ENCODE results near the gene CAMK4. TPM values are rescaled to one million over a fixed set of nuclear protein-coding genes. Genes with fewer than 3 reads are reported as not detected.

CAMK4 gene
- total RNA-seq, 2 experiments from 2014 or later: 66.6 to 68.0 TPM

GRCh38 chr5:111415053-111415452 lies 190.9 kb downstream of the CAMK4 start:
- peaks cover 7% of the 10 kb centered on the region for H3K4me1 Mint-ChIP-seq
- no peak overlapping the region for H3K4me3 Mint-ChIP-seq
- no peaks in the 10 kb centered on the region for H3K27me3 Mint-ChIP-seq
- H3K9me3 Mint-ChIP-seq: peaks cover 13% of the 10 kb centered on the region
- H3K36me3 Mint-ChIP-seq: peaks cover 44% of the 10 kb centered on the region
- DNase-seq: peak; percentile 64
- H3K27ac Mint-ChIP-seq: peak overlapping the region; percentile 82

DNA sequence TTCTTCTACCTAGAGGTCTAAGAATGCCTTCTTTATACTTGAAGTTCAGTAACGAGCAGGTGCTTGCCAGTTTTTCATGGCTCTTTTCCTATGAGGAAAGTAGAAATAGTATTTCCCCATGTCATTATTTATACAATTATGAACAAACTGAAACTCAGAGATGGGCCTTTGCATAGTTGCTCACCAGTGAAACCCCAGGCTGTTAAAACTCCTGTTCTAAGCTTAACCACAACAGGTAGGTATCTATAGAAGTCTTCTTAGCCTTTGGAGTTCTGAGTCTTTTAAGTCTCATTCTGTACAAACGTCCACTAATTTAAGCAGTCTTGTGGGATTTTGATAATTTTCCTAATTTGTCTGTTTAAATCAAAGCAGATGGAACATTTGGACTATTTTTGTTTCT lies 198.1 kb downstream of the CAMK4 start:
- H3K4me3 Mint-ChIP-seq: no peak overlapping the region
- no peak overlapping the region for H3K27ac Mint-ChIP-seq
- peaks cover 54% of the 10 kb centered on the region for H3K36me3 Mint-ChIP-seq
- no peaks in the 10 kb centered on the region for H3K27me3 Mint-ChIP-seq
- peaks cover 8% of the 10 kb centered on the region for H3K9me3 Mint-ChIP-seq
- no peak for DNase-seq
- H3K4me1 Mint-ChIP-seq: peaks cover 12% of the 10 kb centered on the region

- Mint-ChIP-seq H3K27me3 (no peaks in the 10 kb centered on the region), H3K27ac (no peak overlapping the region), H3K4me1 (peaks cover 12% of the 10 kb centered on the region), H3K36me3 (peaks cover 55% of the 10 kb centered on the region), H3K9me3 (peaks cover 4% of the 10 kb centered on the region), H3K4me3 (no peak overlapping the region)
- no peak for DNase-seq
Observed at GRCh38 chr5:111422747-111423720, 198.8 kb downstream of the CAMK4 start.

DNA sequence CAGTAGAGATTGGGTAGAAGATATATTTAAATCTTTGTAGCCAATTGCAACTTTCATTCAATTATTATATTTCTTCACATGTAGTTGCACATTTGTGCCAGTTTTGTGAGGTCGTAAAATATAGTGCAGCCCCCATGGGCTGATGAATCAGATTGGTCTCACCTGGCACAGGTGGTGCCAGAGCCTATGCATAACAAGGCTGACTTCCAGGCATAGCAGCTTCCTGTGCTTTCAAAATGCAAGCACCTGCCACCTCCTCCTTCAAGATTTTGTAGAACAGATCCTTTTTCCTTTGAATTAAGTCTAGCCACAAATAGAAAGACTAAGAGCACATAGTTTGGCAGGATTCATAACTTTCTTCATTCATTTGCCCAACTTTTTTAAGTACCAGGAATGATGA lies 201.0 kb downstream of the CAMK4 start:
- Mint-ChIP-seq H3K27ac (no peak overlapping the region), H3K27me3 (no peaks in the 10 kb centered on the region), H3K4me3 (no peak overlapping the region), H3K36me3 (peaks cover 62% of the 10 kb centered on the region), H3K4me1 (peaks cover 12% of the 10 kb centered on the region), H3K9me3 (peaks cover 11% of the 10 kb centered on the region)
- no peak for DNase-seq

GRCh38 chr5:111427762-111428161 lies 203.6 kb downstream of the CAMK4 start:
- H3K27me3 Mint-ChIP-seq: no peaks in the 10 kb centered on the region
- H3K4me3 Mint-ChIP-seq: no peak overlapping the region
- no peak for DNase-seq
- H3K27ac Mint-ChIP-seq: no peak overlapping the region
- H3K36me3 Mint-ChIP-seq: peaks cover 58% of the 10 kb centered on the region
- peaks cover 12% of the 10 kb centered on the region for H3K4me1 Mint-ChIP-seq
- H3K9me3 Mint-ChIP-seq: peaks cover 12% of the 10 kb centered on the region

- Mint-ChIP-seq H3K9me3 (peaks cover 11% of the 10 kb centered on the region), H3K27ac (no peak overlapping the region), H3K4me3 (no peak overlapping the region), H3K4me1 (peaks cover 19% of the 10 kb centered on the region), H3K36me3 (peaks cover 36% of the 10 kb centered on the region), H3K27me3 (no peaks in the 10 kb centered on the region)
- no peak for DNase-seq
Observed at GRCh38 chr5:111432883-111433536, 208.8 kb downstream of the CAMK4 start.

DNA sequence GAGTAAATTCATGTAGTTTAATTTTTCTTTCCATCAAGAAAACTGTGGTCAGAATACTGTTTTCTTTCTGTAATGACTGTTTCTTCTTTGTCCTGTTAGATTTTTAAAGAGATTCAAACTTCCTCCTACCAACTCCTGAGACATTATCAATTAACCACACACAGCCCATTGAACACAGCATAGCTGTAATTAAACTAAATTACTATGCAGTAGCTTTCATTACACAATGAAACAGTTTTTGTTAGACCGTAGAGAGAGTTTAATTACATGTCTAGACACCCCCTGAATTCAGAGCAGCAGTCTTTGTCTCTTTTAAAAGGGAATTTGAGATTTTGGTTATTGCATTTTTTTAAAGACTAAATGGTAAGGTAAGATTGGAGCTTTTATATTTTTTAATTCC lies 210.6 kb downstream of the CAMK4 start:
- no peak overlapping the region for H3K4me3 Mint-ChIP-seq
- peaks cover 2% of the 10 kb centered on the region for H3K9me3 Mint-ChIP-seq
- peaks cover 19% of the 10 kb centered on the region for H3K4me1 Mint-ChIP-seq
- no peak overlapping the region for H3K27ac Mint-ChIP-seq
- H3K27me3 Mint-ChIP-seq: no peaks in the 10 kb centered on the region
- H3K36me3 Mint-ChIP-seq: peaks cover 32% of the 10 kb centered on the region
- no peak for DNase-seq

GRCh38 chr5:111439473-111440075 lies 215.4 kb downstream of the CAMK4 start:
- Mint-ChIP-seq H3K27me3 (no peaks in the 10 kb centered on the region), H3K9me3 (no peaks in the 10 kb centered on the region), H3K4me1 (peaks cover 6% of the 10 kb centered on the region), H3K27ac (no peak overlapping the region), H3K36me3 (peaks cover 24% of the 10 kb centered on the region), H3K4me3 (no peak overlapping the region)
- DNase-seq: no peak

DNA sequence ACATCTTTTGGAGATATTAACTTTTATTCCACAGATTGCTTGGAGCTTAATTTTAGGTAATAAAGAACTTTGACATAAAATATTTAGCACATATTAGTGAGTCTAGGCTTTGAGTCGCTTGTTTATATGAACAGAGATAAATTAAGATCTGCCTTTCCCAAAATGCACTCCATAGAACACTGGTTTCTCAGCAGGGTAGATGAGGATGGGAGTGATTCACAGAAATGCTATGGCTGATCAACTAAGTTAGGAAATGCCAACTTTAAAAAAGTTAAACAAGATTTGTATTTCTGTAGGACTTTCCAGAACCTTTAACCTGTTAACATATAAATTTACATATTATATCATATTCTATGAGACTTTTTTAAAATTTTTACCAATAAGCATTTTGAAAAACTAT lies 222.9 kb downstream of the CAMK4 start:
- Mint-ChIP-seq H3K27me3 (no peaks in the 10 kb centered on the region), H3K36me3 (peaks cover 23% of the 10 kb centered on the region), H3K27ac (no peak overlapping the region), H3K4me3 (no peak overlapping the region), H3K9me3 (no peaks in the 10 kb centered on the region), H3K4me1 (peaks cover 8% of the 10 kb centered on the region)
- no peak for DNase-seq

DNA sequence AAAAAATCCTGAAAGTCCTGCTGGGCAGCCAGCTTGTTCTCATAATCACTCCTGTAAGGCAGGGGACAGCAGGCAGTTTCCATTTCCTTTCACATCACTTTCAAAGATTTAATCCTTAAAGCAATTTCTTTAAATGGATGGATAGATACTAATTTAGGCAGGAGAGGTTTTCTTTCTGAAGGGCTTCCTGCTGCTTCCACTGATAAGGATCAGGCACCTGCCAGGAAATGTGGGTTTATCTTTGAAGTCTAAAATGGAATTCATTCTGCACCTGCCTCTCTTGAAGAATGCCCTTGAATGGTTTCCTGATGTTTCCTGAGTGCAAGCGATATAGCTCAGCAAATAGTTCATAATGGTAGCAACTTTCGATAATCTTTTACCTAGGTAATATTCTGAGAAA lies 223.6 kb downstream of the CAMK4 start:
- H3K4me1 Mint-ChIP-seq: peaks cover 8% of the 10 kb centered on the region
- no peak for DNase-seq
- H3K36me3 Mint-ChIP-seq: peaks cover 23% of the 10 kb centered on the region
- H3K4me3 Mint-ChIP-seq: no peak overlapping the region
- H3K27ac Mint-ChIP-seq: no peak overlapping the region
- H3K9me3 Mint-ChIP-seq: no peaks in the 10 kb centered on the region
- no peaks in the 10 kb centered on the region for H3K27me3 Mint-ChIP-seq

- DNase-seq: no peak
- no peaks in the 10 kb centered on the region for H3K9me3 Mint-ChIP-seq
- H3K27ac Mint-ChIP-seq: peak overlapping the region; percentile 34
- H3K4me1 Mint-ChIP-seq: peaks cover 7% of the 10 kb centered on the region
- no peaks in the 10 kb centered on the region for H3K27me3 Mint-ChIP-seq
- no peak overlapping the region for H3K4me3 Mint-ChIP-seq
- peaks cover 28% of the 10 kb centered on the region for H3K36me3 Mint-ChIP-seq
Observed at GRCh38 chr5:111453295-111453694, 229.1 kb downstream of the CAMK4 start.

- Mint-ChIP-seq H3K4me3 (no peak overlapping the region), H3K9me3 (no peaks in the 10 kb centered on the region), H3K4me1 (peaks cover 7% of the 10 kb centered on the region), H3K27me3 (no peaks in the 10 kb centered on the region), H3K27ac (peak overlapping the region; percentile 34), H3K36me3 (peaks cover 30% of the 10 kb centered on the region)
- DNase-seq: no peak
Observed at GRCh38 chr5:111453747-111454146, 229.6 kb downstream of the CAMK4 start.

DNA sequence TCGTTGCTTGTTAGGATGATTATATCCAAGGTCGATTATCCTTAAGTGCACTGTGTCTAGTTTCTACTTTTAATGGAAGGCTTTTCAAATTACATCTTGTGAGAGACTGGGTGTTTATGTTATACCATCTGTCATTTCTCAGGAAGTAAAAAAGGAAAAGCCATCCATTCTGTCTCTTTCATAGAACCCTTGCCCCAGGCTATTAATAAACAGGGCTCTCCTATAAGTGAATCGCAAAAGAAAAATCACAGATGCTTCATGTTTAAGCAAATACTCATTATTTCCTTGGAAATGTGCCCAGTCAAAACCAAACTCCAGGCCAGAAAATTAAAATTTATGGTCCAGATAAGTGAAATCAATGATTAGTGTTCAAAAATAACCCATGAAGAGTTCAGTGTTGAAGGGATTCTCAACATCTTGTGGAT lies 230.0 kb downstream of the CAMK4 start:
- no peak overlapping the region for H3K27ac Mint-ChIP-seq
- no peak for DNase-seq
- no peak overlapping the region for H3K4me3 Mint-ChIP-seq
- H3K4me1 Mint-ChIP-seq: peaks cover 7% of the 10 kb centered on the region
- peaks cover 34% of the 10 kb centered on the region for H3K36me3 Mint-ChIP-seq
- no peaks in the 10 kb centered on the region for H3K27me3 Mint-ChIP-seq
- no peaks in the 10 kb centered on the region for H3K9me3 Mint-ChIP-seq

DNA sequence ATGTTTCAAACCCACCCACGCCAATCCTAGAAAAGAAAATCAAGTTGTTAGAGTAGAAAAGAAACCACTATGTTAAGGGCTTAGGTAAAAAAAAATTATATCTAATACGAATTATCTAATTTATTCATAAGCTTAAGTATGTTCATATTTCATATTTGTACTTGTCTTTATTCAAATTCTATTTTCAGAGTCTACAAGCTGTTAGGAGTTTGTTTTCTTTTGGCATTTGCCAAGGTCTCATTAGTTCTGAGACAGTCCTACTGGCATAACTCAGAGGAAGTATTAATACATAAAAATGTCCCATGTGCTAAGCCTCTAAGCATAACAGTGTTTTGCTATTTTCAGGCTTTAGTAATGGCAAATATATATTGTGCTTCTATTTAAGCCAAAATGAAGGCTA lies 230.6 kb downstream of the CAMK4 start:
- Mint-ChIP-seq H3K27me3 (no peaks in the 10 kb centered on the region), H3K36me3 (peaks cover 33% of the 10 kb centered on the region), H3K9me3 (no peaks in the 10 kb centered on the region), H3K27ac (no peak overlapping the region), H3K4me1 (peaks cover 8% of the 10 kb centered on the region), H3K4me3 (no peak overlapping the region)
- DNase-seq: no peak

DNA sequence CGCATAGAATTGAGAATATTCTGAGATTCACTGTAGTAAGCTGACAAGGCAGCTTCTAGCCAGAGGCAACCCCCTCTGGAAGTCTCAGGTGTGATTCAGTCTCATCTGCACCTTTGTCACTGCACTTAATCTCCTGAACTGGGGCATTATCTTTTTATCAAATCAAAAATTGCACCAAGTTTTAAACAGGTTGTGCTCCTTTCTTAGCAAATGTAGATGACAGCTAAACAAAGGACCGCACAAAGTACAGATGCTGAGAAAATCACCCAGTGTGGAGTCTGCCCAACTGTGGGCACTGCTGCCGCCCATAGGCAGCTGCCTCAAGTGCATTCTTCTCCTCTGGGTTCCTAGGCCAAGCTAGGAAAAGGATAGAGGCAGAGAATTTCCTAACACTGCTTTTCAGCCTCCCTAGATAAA lies 237.1 kb downstream of the CAMK4 start:
- H3K9me3 Mint-ChIP-seq: peaks cover 16% of the 10 kb centered on the region
- H3K4me3 Mint-ChIP-seq: no peak overlapping the region
- DNase-seq: no peak
- H3K27me3 Mint-ChIP-seq: no peaks in the 10 kb centered on the region
- H3K4me1 Mint-ChIP-seq: peaks cover 15% of the 10 kb centered on the region
- H3K36me3 Mint-ChIP-seq: peaks cover 51% of the 10 kb centered on the region
- H3K27ac Mint-ChIP-seq: no peak overlapping the region
